ENCODE measurements around the gene PBRM1. TPM values are rescaled to one million over a fixed set of nuclear protein-coding genes. Genes with fewer than 3 reads are reported as not detected.

PBRM1 gene
- total RNA-seq, 1 donor from 2014 or later, result 51.5 TPM

DNA sequence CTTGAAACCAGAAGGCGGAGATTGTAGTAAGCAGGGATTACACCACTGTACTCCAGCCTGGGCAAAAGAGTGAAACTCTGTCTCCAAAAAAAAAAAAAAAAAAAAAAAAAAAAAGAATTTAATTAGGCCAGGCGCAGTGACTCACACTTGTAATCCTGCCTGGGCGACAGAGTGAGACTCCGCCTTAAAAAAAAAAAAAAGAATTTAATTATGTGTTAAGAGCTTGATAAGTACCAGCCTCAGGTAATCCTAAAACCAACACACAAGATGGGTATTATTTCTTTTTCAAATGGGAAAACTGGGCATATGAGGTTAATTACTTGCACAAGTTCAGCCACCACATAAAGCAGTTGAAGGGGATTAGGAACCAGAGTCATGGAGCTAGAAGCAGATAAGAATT lies 49.0 kb downstream of the PBRM1 start:
- no peak for DNase-seq (ENCODE audit: low read depth)
- no peak overlapping the region for H3K4me3 ChIP-seq (ENCODE audit: low read depth, low read length)
- TF ChIP-seq, protein P1, sequence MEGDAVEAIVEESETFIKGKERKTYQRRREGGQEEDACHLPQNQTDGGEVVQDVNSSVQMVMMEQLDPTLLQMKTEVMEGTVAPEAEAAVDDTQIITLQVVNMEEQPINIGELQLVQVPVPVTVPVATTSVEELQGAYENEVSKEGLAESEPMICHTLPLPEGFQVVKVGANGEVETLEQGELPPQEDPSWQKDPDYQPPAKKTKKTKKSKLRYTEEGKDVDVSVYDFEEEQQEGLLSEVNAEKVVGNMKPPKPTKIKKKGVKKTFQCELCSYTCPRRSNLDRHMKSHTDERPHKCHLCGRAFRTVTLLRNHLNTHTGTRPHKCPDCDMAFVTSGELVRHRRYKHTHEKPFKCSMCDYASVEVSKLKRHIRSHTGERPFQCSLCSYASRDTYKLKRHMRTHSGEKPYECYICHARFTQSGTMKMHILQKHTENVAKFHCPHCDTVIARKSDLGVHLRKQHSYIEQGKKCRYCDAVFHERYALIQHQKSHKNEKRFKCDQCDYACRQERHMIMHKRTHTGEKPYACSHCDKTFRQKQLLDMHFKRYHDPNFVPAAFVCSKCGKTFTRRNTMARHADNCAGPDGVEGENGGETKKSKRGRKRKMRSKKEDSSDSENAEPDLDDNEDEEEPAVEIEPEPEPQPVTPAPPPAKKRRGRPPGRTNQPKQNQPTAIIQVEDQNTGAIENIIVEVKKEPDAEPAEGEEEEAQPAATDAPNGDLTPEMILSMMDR (conservative IDR thresholded peaks at IDR 0.05; ENCODE audit: low read depth, low read length), result no peak

DNA sequence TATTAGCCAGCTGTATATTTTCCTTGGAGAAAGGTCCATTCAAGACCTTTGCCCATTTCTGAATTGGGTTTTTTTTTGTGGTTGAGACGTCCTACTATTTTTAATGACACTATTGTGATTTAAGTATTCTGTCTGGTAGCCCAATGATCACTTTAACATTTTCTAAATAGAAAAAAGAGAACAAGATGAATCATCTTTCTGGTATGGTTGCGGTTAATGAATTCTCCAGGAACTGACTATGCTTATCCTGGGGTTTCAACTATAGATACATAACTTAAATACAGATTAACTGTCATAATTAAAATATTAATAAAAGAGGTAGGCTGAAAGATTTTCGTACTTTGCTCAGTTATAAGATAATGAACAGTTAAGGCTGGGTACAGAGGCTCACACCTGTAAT lies 51.9 kb downstream of the PBRM1 start:
- TF ChIP-seq, protein P1 (conservative IDR thresholded peaks at IDR 0.05; ENCODE audit: low read depth, low read length), result no peak
- H3K4me3 ChIP-seq (ENCODE audit: low read depth, low read length), result no peak overlapping the region
- no peak for DNase-seq (ENCODE audit: low read depth)

DNA sequence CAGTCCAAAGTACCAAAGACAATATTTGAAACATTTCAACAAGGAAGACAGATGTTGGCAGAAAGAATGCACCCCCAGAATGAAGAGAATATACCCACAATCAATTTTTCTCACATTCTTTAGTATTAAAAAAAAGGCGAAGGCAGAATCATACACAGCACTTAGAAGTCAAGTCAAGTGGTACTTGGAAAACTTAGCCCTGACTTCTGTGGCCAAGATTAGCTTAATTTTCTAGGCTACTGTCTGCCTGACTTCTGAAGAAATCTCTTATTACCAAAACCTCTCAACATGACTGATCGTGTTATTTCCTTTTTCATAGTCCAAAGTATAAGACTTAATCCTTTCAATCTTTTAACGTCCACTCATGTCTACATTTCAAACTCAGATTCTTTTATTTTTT lies 60.7 kb downstream of the PBRM1 start:
- TF ChIP-seq, protein P1 (conservative IDR thresholded peaks at IDR 0.05; ENCODE audit: low read depth, low read length), result no peak
- no peak for DNase-seq (ENCODE audit: low read depth)
- no peak overlapping the region for H3K4me3 ChIP-seq (ENCODE audit: low read depth, low read length)

DNA sequence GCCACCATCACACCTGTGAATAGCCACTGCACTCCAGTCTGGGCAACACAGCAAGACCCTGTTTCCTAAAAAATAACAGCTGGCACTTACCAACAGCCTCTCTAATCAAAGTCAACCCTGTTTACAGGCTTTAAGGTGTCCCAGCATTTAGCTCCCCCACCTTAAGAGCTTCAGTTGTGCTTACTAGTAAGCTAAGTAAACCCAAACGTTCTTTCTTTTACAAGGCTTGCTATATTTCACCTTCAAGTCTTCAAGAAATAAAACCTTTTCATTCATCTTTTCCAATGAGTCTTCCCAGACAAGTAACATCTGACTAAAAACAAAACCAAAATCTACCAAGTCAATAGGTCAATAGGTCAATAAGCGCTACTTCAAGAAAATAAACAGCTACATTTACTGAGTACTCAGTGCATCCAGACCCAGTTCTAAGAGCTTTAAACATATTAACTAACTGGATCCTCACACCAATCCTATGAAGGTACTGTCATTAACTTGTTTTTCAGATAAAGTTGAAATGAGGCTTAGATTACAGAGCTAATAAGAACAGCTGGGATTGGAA lies 62.4 kb downstream of the PBRM1 start:
- DNase-seq (ENCODE audit: low read depth), result no peak
- TF ChIP-seq, protein P1 (conservative IDR thresholded peaks at IDR 0.05; ENCODE audit: low read depth, low read length), result no peak
- no peak overlapping the region for H3K4me3 ChIP-seq (ENCODE audit: low read depth, low read length)

DNA sequence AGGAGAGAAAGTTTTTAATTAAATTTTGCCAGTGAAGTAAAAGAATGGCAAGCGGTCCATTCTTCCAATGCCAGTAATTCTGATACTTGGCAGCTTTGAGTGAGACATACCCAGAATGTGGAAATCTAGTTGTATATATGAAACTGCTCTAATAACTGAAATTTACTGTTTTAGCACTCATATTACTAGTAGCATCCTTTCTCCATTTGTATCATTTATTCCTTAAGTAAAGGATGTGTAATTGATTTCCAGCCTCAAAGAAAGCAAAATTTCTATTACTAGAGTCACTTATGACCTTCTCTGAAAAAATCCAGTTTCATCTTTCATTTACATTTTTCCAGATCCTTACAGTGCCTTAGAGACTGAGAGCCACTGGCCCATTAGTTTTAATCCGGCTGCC lies 65.1 kb downstream of the PBRM1 start:
- DNase-seq (ENCODE audit: low read depth), result no peak
- TF ChIP-seq, protein P1 (conservative IDR thresholded peaks at IDR 0.05; ENCODE audit: low read depth, low read length), result no peak
- H3K4me3 ChIP-seq (ENCODE audit: low read depth, low read length), result no peak overlapping the region

DNA sequence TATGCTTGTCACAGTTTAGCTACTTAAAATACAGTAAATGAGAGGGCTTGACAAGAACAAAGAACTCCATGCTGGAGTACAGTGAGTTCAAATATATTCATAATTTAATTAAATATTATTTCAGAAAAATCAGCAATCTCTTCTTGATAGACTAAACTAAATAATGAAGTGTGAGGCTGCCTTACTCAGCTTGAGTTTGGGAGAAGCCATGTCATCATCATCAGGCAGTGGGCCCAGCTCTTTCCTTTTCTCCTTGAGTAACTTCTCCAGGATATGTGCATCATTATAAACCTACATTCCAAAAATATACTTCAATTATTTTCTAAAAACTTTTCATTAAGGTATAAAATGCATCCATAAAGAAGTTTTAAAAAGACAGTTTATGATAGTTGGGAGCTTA lies 70.5 kb downstream of the PBRM1 start:
- no peak overlapping the region for H3K4me3 ChIP-seq (ENCODE audit: low read depth, low read length)
- DNase-seq (ENCODE audit: low read depth), result no peak
- TF ChIP-seq, protein P1 (conservative IDR thresholded peaks at IDR 0.05; ENCODE audit: low read depth, low read length), result no peak

DNA sequence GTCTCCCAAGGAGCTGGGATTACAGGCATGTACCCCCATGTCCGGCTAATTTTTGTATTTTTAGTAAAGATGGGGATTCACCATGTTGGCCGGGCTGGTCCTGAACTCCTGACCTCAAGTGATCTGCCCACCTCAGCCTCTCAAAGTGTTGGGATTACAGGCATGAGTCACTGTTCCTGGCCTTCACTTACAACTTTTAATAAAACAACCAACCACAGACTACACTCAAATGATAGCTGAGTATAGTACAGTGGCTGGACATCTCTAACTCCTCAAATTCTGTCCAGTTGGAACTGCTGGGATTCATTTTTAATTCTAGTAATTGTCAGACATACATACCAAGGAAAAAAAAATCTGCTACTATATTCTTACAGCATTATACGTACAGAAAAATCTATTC lies 71.0 kb downstream of the PBRM1 start:
- DNase-seq (ENCODE audit: low read depth), result no peak
- TF ChIP-seq, protein P1 (conservative IDR thresholded peaks at IDR 0.05; ENCODE audit: low read depth, low read length), result no peak
- H3K4me3 ChIP-seq (ENCODE audit: low read depth, low read length), result no peak overlapping the region
